Breast epithelium (tissue), 4 donors: ENCODE results near the gene C12orf60. TPM values are rescaled to one million over a fixed set of nuclear protein-coding genes. Genes with fewer than 3 reads are reported as not detected.

Experiments used
- DNase-seq, 2 donors: peaks; one replicate each; pipeline ENCODE4 v3.0.0-alpha.2; 2019; ENCODE audit warnings: low spot score in 2 of 2
- H3K27ac ChIP-seq, 2 donors: fragments of 200-600 bp; sonication (generic) in 1 of 2; one replicate each; pipeline ENCODE4 v1.5.1; 2016 to 2019; ENCODE audit warnings: mild to moderate bottlenecking in 1 of 2
- H3K27me3 ChIP-seq, 2 donors: fragments of 200-600 bp; sonication (generic) in 1 of 2; one replicate each; pipeline versions ENCODE4 v1.5.1 to v1.6.0; 2017 to 2019; ENCODE audit warnings: control low read depth in 1 of 2, mild to moderate bottlenecking in 1 of 2
- H3K36me3 ChIP-seq: fragments of 200-600 bp; one replicate; pipeline ENCODE4 v1.5.1; 2019
- H3K4me1 ChIP-seq, 2 donors: fragments of 200-600 bp; sonication (generic); one replicate each; pipeline ENCODE4 v1.5.1; 2016 to 2019; ENCODE audit warnings: control low read depth in 1 of 2
- H3K4me3 ChIP-seq, 3 donors: fragments of 200-600 bp; sonication (generic); 1 replicate in 2 of 3; 2 replicates in 1 of 3; pipeline ENCODE4 v1.5.1; 2016 to 2019; ENCODE audit warnings: mild to moderate bottlenecking in 3 of 3, moderate library complexity in 2 of 3
- H3K9me3 ChIP-seq, 2 donors: fragments of 200-600 bp; sonication (generic) in 1 of 2; one replicate each; pipeline ENCODE4 v1.5.1; 2016 to 2019; ENCODE audit warnings: control low read depth in 1 of 2
- POLR2A ChIP-seq: fragments of 450-650 bp; IDR thresholded peaks from one replicate; pipeline ENCODE4 v1.6.1; 2016; ENCODE audit warnings: antibody characterized with exemption, mild to moderate bottlenecking, moderate library complexity
- POLR2AphosphoS5 ChIP-seq, 3 donors: sonication (generic); formaldehyde crosslinking; IDR thresholded peaks; one replicate each; pipeline ENCODE4 v1.6.1; 2017; ENCODE audit warnings: antibody characterized with exemption in 3 of 3
- intact Hi-C: fragments of 100-400 bp; cut with DNase I; formaldehyde crosslinking; loops from one replicate; pipeline ENCODE4 v1.15.1; 2023; ENCODE audit warnings: low total_unique reads
- total RNA-seq, 3 donors: library from RNA; depleted of rRNA; stranded (reverse); fragments of >200 nt; gene quantifications; one replicate each; pipeline ENCODE4 v1.1.0, GENCODE V29; 2016
- TF ChIP-seq, protein P1 (sequence below), 3 donors: fragments of 450-650 bp; IDR thresholded peaks; one replicate each; pipeline ENCODE4 v1.5.1; 2016 to 2017; ENCODE audit warnings: antibody characterized with exemption in 3 of 3, mild to moderate bottlenecking in 3 of 3, moderate library complexity in 3 of 3

C12orf60 gene
- total RNA-seq, 3 donors from 2014 or later = 1.4 to 2.3 (median 1.6) TPM

DNA sequence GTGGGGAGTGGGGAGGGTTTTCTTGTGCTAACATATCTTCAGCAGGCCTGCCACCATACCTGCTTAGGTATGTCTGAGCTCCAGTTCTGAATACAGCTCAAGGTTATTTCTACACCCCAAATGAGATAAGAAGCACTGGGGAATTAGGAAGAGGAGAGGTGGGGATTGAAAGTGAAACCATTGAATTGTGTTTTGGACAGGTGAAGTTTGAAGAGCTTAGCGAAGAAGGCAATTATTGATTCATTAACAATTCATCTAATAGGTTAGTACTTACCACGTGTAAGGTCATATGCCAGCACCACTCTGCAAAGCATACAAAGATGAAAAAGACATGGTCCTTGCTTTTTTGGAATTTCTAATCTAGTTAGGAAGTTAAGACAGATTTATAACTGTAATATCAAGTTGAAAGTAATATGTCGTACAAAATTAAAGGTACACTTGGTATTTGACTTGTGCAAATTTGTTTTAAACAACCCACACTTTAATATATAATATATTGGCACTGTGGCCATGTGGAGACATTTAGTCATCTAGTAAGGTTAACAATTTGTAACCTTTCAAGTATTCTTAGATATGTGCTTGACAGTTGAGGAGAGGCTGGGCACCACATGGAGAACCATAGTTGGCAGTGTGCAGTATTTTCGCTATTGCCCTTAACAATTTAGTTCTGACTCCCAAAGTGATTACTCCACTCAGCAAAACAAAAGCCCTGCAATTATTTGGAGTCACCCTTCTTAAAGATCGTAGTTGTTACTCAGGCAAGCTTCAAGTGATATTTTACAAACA lies 6.9 kb downstream of the C12orf60 start:
- Histone ChIP-seq H3K36me3 (no peaks in the 10 kb centered on the region), H3K4me1 (no peaks in the 10 kb centered on the region), H3K27me3 (no peaks in the 10 kb centered on the region), H3K27ac (no peak overlapping the region), H3K9me3 (no peaks in the 10 kb centered on the region), H3K4me3 (no peak overlapping the region)
- intact Hi-C loops = no loop called here
- DNase-seq = no peak
- TF ChIP-seq POLR2A (no peak), POLR2AphosphoS5 (IDR thresholded peaks at IDR 0.05) (no peak)
- TF ChIP-seq, protein P1, sequence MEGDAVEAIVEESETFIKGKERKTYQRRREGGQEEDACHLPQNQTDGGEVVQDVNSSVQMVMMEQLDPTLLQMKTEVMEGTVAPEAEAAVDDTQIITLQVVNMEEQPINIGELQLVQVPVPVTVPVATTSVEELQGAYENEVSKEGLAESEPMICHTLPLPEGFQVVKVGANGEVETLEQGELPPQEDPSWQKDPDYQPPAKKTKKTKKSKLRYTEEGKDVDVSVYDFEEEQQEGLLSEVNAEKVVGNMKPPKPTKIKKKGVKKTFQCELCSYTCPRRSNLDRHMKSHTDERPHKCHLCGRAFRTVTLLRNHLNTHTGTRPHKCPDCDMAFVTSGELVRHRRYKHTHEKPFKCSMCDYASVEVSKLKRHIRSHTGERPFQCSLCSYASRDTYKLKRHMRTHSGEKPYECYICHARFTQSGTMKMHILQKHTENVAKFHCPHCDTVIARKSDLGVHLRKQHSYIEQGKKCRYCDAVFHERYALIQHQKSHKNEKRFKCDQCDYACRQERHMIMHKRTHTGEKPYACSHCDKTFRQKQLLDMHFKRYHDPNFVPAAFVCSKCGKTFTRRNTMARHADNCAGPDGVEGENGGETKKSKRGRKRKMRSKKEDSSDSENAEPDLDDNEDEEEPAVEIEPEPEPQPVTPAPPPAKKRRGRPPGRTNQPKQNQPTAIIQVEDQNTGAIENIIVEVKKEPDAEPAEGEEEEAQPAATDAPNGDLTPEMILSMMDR (IDR thresholded peaks at IDR 0.05) = no peak

DNA sequence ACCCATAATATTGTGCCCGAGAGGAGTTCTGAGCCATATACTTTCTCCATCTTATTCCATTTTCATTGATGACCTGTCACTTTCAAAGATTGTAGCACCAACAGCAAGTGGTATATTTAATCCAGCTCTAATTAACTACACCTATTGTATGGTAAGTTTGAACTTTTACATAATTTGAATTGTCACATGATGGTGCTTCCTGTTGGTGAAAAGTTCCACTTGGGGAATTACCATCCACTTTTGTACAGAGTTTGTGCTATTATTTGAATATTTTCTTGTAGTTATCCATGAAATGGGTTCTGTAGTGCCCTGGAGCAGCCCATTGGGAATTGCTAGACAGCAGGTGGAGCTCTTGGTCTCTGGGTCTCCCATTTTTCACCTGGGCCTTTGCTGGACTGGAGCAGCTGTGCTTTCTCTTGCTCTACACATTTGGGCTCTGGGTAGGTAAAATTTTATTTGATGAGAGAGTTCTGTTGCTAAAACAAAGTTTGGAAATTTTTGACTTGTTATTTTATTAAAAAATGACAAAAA lies 7.5 kb downstream of the C12orf60 start:
- DNase-seq = no peak
- TF ChIP-seq, protein P1 (IDR thresholded peaks at IDR 0.05) = peak in 2 of 3 donors; percentile 19 to 27
- TF ChIP-seq POLR2A = no peak
- Histone ChIP-seq H3K4me1 (no peaks in the 10 kb centered on the region), H3K9me3 (no peaks in the 10 kb centered on the region), H3K27me3 (no peaks in the 10 kb centered on the region), H3K4me3 (no peak overlapping the region), H3K36me3 (no peaks in the 10 kb centered on the region), H3K27ac (no peak overlapping the region)
- intact Hi-C loops = no loop called here

DNA sequence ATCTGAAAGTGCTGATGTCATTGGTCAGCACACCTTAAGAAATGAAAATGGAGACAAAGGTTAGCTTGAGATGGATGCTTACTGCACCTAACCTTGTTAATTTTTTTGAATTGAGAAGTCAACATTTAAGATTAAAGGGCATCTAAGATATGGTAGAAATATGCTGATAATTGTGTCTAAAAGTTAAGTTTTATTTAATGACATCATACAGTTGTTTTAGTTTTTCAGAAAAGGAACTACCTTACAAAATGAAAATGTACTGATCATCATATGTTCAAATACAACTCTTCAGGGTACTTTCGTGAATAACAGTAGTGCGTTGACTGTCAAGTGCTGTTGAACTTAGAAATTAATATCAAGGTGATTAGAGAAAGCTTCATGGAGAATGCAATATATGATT lies 8.0 kb downstream of the C12orf60 start:
- no peak overlapping the region for H3K4me3 ChIP-seq
- TF ChIP-seq, protein P1 (IDR thresholded peaks at IDR 0.05) = no peak
- TF ChIP-seq POLR2A (no peak), POLR2AphosphoS5 (IDR thresholded peaks at IDR 0.05) (no peak)
- H3K27me3 ChIP-seq = no peaks in the 10 kb centered on the region
- no peaks in the 10 kb centered on the region for H3K4me1 ChIP-seq
- no peak for DNase-seq
- intact Hi-C loops = no loop called here
- no peaks in the 10 kb centered on the region for H3K9me3 ChIP-seq
- no peak overlapping the region for H3K27ac ChIP-seq
- no peaks in the 10 kb centered on the region for H3K36me3 ChIP-seq

DNA sequence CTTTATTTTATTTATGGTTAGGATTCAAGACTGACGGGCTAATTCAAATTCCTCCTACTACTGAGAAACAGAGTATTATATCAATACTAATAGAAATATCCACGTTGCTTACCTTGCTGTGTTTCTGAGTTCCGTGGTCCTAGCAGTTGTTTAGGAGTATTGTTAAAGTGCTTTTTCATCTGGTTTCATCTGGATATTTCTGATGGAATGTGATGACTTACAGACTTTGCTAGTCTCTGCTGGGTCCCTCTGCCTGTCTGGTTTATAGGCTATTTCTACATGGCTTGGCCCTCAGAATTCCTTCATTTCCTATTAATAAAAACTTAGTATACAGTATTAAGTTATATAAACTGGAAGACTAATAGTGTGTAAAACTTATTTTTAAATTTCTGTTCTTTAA lies 10.5 kb downstream of the C12orf60 start, which contains the start of gene SMCO3:
Gene SMCO3 (minus strand): TSS at position 169 of the 400 bp plus-strand sequence. CDS start 7,502 bp downstream, outside the sequence.
- Histone ChIP-seq H3K27ac (no peak within 1 kb of the TSS), H3K36me3 (no peaks in the 10 kb centered on the region), H3K4me3 (no peak within 1 kb of the TSS), H3K4me1 (no peaks in the 10 kb centered on the region), H3K27me3 (no peaks in the 10 kb centered on the region), H3K9me3 (no peaks in the 10 kb centered on the region)
- intact Hi-C loops = no loop called here
- no peak for DNase-seq
- TF ChIP-seq, protein P1 (IDR thresholded peaks at IDR 0.05) = no peak
- TF ChIP-seq POLR2AphosphoS5 (IDR thresholded peaks at IDR 0.05) = no peak
- TF ChIP-seq POLR2A = no peak

DNA sequence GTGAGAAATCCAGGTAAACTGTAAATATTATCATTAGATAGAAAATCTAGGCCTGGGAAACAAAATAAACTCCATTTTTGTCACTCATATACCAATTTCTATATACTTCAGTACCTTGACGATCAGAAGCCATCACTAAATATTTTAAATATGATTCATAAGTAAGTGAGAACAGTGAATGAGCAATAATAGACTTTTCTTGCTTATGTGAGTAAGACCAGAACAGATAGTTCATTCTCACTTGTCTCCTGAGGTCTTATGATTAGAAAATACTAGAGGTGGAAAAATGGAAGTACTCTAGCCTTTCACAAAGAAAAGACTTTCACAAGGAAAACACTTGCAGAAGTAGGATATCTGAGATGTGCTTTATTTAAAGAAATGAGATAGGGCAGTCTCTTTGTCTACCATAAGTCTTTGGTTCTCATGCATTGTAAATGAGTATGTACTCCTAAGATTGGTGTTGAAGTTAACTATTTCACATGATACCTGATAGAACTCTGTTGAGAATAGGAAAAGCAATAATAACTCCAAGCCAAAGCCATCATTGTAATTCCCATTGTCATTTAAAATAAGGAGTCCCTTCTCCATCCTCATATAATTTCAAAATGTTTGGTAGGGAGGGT lies 20.7 kb downstream of the C12orf60 start:
- TF ChIP-seq, protein P1 (IDR thresholded peaks at IDR 0.05) = no peak
- TF ChIP-seq POLR2AphosphoS5 (IDR thresholded peaks at IDR 0.05) (no peak), POLR2A (no peak)
- Histone ChIP-seq H3K36me3 (no peaks in the 10 kb centered on the region), H3K4me3 (no peak overlapping the region), H3K27ac (no peak overlapping the region), H3K27me3 (no peaks in the 10 kb centered on the region), H3K4me1 (no peaks in the 10 kb centered on the region), H3K9me3 (no peaks in the 10 kb centered on the region)
- intact Hi-C loops = no loop called here
- DNase-seq = no peak
